Prostate gland (tissue), 2 donors: ENCODE data around the gene PER1. TPM values are rescaled to one million over a fixed set of nuclear protein-coding genes. Genes with fewer than 3 reads are reported as not detected.

Experiments used
- DNase-seq: peaks from one replicate; pipeline ENCODE4 v3.0.0-alpha.2; 2019; ENCODE audit warnings: low spot score
- H3K27ac ChIP-seq, 2 donors: fragments of 200-600 bp; sonication (generic); 2 replicates each; pipeline ENCODE4 v1.5.1; 2017 to 2019
- H3K27me3 ChIP-seq: fragments of 200-600 bp; sonication (generic); replicated peaks from 2 replicates; pipeline ENCODE4 v1.5.1; 2019; ENCODE audit not compliant: insufficient read depth
- H3K36me3 ChIP-seq, 2 donors: fragments of 200-600 bp; sonication (generic); 1 replicate in 1 of 2; 2 replicates in 1 of 2; pipeline versions ENCODE4 v1.5.1 to v1.8.1; 2017 to 2019
- H3K4me1 ChIP-seq: fragments of 200-600 bp; sonication (generic); replicated peaks from 2 replicates; pipeline ENCODE4 v1.5.1; 2019
- H3K4me3 ChIP-seq, 2 donors: fragments of 200-600 bp; sonication (generic); 2 replicates each; pipeline ENCODE4 v1.5.1; 2017 to 2019
- H3K9me3 ChIP-seq: fragments of 200-600 bp; sonication (generic); 2 replicates; pipeline ENCODE4 v1.5.1; 2017
- CTCF ChIP-seq, 4 experiments: fragments of 200-600 bp in 2 of 4; fragments of 450-650 bp in 2 of 4; sonication (generic) in 2 of 4; IDR thresholded peaks; 1 replicate in 3 of 4; 2 replicates in 1 of 4; pipeline ENCODE4 v1.5.1; 2016 to 2019; ENCODE audit warnings: antibody characterized with exemption in 4 of 4, mild to moderate bottlenecking in 2 of 4, moderate library complexity in 2 of 4
- POLR2A ChIP-seq: fragments of 450-650 bp; IDR thresholded peaks from one replicate; pipeline ENCODE4 v1.6.1; 2016; ENCODE audit warnings: antibody characterized with exemption, mild to moderate bottlenecking
- POLR2AphosphoS5 ChIP-seq: sonication (generic); formaldehyde crosslinking; IDR thresholded peaks from one replicate; pipeline ENCODE4 v1.6.1; 2017; ENCODE audit warnings: antibody characterized with exemption
- WGBS: methylation state at CpG from one replicate; pipeline ENCODE4 v1.1.5; 2018; 5-methylcytosine and 5-hydroxymethylcytosine counted together
- intact Hi-C: fragments of 100-400 bp; cut with DNase I; formaldehyde crosslinking; loops from one replicate; pipeline ENCODE4 v1.14.2; 2022
- total RNA-seq, 2 donors: library from RNA; depleted of rRNA; stranded (reverse); fragments of >200 nt; gene quantifications; one replicate each; pipeline ENCODE4 v1.1.0, GENCODE V29; 2016

The PER1 gene
- total RNA-seq, 2 donors from 2014 or later: 119 to 142 TPM

- peaks cover 62 to 76% of the 10 kb centered on the region in 2 donors for H3K36me3 ChIP-seq
- intact Hi-C loops: no loop called here
Observed at GRCh38 chr17:8142887-8143580, 9.2 kb downstream of the PER1 start.

GRCh38 chr17:8142158-8142886, 9.9 kb downstream of the PER1 start:
- no peak for DNase-seq

More at GRCh38 chr17:8142887-8143580, 9.2 kb downstream of the PER1 start:
- Histone ChIP-seq H3K9me3 (no peaks in the 10 kb centered on the region), H3K4me1 (no peaks in the 10 kb centered on the region), H3K27me3 (no peaks in the 10 kb centered on the region), H3K27ac (peak overlapping the region; percentile 2 to 13), H3K4me3 (no peak overlapping the region)
- no peak for DNase-seq
- no peak for TF ChIP-seq CTCF (IDR thresholded peaks at IDR 0.05)
- TF ChIP-seq POLR2AphosphoS5: no peak
- TF ChIP-seq POLR2A: no peak
- WGBS: 86% methylated on average over 14 of the region's 15 CpGs

GRCh38 chr17:8141741-8142140, 10.5 kb downstream of the PER1 start:
- DNase-seq: no peak
- no peak for TF ChIP-seq POLR2AphosphoS5
- no peak for TF ChIP-seq CTCF (IDR thresholded peaks at IDR 0.05)
- no peak for TF ChIP-seq POLR2A
- WGBS: 92% methylated on average over 11 of the region's 11 CpGs
- Histone ChIP-seq H3K9me3 (no peaks in the 10 kb centered on the region), H3K27me3 (no peaks in the 10 kb centered on the region), H3K4me1 (no peaks in the 10 kb centered on the region), H3K36me3 (peaks cover 49 to 64% of the 10 kb centered on the region in 2 donors), H3K4me3 (no peak overlapping the region), H3K27ac (no peak overlapping the region)
- intact Hi-C loops: no loop called here

More at GRCh38 chr17:8142158-8142886, 9.9 kb downstream of the PER1 start:
- intact Hi-C loops: no loop called here
- 88% methylated on average over 15 of the region's 23 CpGs for WGBS
- H3K27me3 ChIP-seq: no peaks in the 10 kb centered on the region
- no peaks in the 10 kb centered on the region for H3K9me3 ChIP-seq
- no peak for TF ChIP-seq POLR2A
- no peak for TF ChIP-seq POLR2AphosphoS5
- TF ChIP-seq CTCF (IDR thresholded peaks at IDR 0.05): no peak
- H3K36me3 ChIP-seq: peaks cover 55 to 69% of the 10 kb centered on the region in 2 donors
- H3K27ac ChIP-seq: peak overlapping the region in 1 of 2 donors; percentile 2
- no peaks in the 10 kb centered on the region for H3K4me1 ChIP-seq
- no peak overlapping the region for H3K4me3 ChIP-seq

- no peak for DNase-seq
- TF ChIP-seq POLR2A: no peak
- no peak for TF ChIP-seq CTCF (IDR thresholded peaks at IDR 0.05)
- Histone ChIP-seq H3K4me3 (no peak overlapping the region), H3K27me3 (no peaks in the 10 kb centered on the region), H3K27ac (peak overlapping the region; percentile 23 to 94), H3K36me3 (peaks cover 42 to 57% of the 10 kb centered on the region in 2 donors), H3K9me3 (no peaks in the 10 kb centered on the region), H3K4me1 (no peaks in the 10 kb centered on the region)
- intact Hi-C loops: no loop called here
- WGBS: 94% methylated on average over 7 of the region's 7 CpGs
Observed at GRCh38 chr17:8141045-8141444, 11.2 kb downstream of the PER1 start.
